BLaER1 treated with 17β-estradiol and CSF1 and Interleukin-3, amounts not matched to agents 10 nM and 100 nM (cell line): ENCODE data around the gene USH2A.
A peak's percentile ranks its signal among the peaks of the same experiment; 100 is the strongest.

Source experiments
- H3K27ac ChIP-seq, 11 experiments: shearing (Covaris generic); formaldehyde crosslinking; 2 replicates each; pipeline ENCODE4 v1.8.1; 2022
- H3K27me3 ChIP-seq, 11 experiments: shearing (Covaris generic); formaldehyde crosslinking; 2 replicates each; pipeline ENCODE4 v1.8.1; 2022
- H3K36me3 ChIP-seq, 11 experiments: shearing (Covaris generic); formaldehyde crosslinking; 2 replicates each; pipeline ENCODE4 v1.8.1; 2022
- H3K4me1 ChIP-seq, 10 experiments: shearing (Covaris generic); formaldehyde crosslinking; 2 replicates each; pipeline ENCODE4 v1.8.1; 2022
- H3K4me2 ChIP-seq, 11 experiments: shearing (Covaris generic); formaldehyde crosslinking; 2 replicates each; pipeline ENCODE4 v1.8.1; 2022
- H3K4me3 ChIP-seq, 10 experiments: shearing (Covaris generic); formaldehyde crosslinking; 2 replicates each; pipeline ENCODE4 v1.8.1; 2022
- H3K9ac ChIP-seq, 11 experiments: shearing (Covaris generic); formaldehyde crosslinking; 2 replicates each; pipeline ENCODE4 v1.8.1; 2022
- H3K9me3 ChIP-seq, 11 experiments: shearing (Covaris generic); formaldehyde crosslinking; replicated peaks in 1 of 11; 2 replicates each; pipeline ENCODE4 v1.8.1; 2022
- H4K20me1 ChIP-seq, 11 experiments: shearing (Covaris generic); formaldehyde crosslinking; 2 replicates each; pipeline ENCODE4 v1.8.1; 2022
- Cebpa-rat ChIP-seq, 11 experiments: shearing (Covaris generic); IDR thresholded peaks; 2 replicates each; pipeline ENCODE4 v1.8.1; 2022

The USH2A gene

GRCh38 chr1:215645861-215646260 is 777.4 kb downstream of the USH2A start:
- no peak overlapping the region for H3K27ac ChIP-seq
- H4K20me1 ChIP-seq: no peaks in the 10 kb centered on the region
- H3K9me3 ChIP-seq: no peaks in the 10 kb centered on the region
- no peak overlapping the region for H3K4me2 ChIP-seq
- no peaks in the 10 kb centered on the region for H3K27me3 ChIP-seq
- no peaks in the 10 kb centered on the region for H3K36me3 ChIP-seq
- no peak for TF ChIP-seq Cebpa-rat (IDR thresholded peaks at IDR 0.05)
- no peaks in the 10 kb centered on the region for H3K4me1 ChIP-seq
- H3K9ac ChIP-seq: no peak overlapping the region
- H3K4me3 ChIP-seq: no peak overlapping the region

GRCh38 chr1:215645182-215645581 is 778.1 kb downstream of the USH2A start:
- Histone ChIP-seq H3K4me3 (no peak overlapping the region), H3K9ac (no peak overlapping the region), H3K27ac (no peak overlapping the region), H3K27me3 (no peaks in the 10 kb centered on the region), H4K20me1 (no peaks in the 10 kb centered on the region), H3K4me2 (no peak overlapping the region), H3K9me3 (no peaks in the 10 kb centered on the region), H3K36me3 (no peaks in the 10 kb centered on the region), H3K4me1 (no peaks in the 10 kb centered on the region)
- no peak for TF ChIP-seq Cebpa-rat (IDR thresholded peaks at IDR 0.05)

- no peaks in the 10 kb centered on the region for H3K27me3 ChIP-seq
- TF ChIP-seq Cebpa-rat (IDR thresholded peaks at IDR 0.05): no peak
- H3K9me3 ChIP-seq: no peaks in the 10 kb centered on the region
- no peaks in the 10 kb centered on the region for H3K36me3 ChIP-seq
- no peak overlapping the region for H3K27ac ChIP-seq
- H3K4me3 ChIP-seq: no peak overlapping the region
- H3K4me1 ChIP-seq: no peaks in the 10 kb centered on the region
- H3K9ac ChIP-seq: no peak overlapping the region
- H4K20me1 ChIP-seq: no peaks in the 10 kb centered on the region
- no peak overlapping the region for H3K4me2 ChIP-seq
These were observed 779.5 kb downstream of the USH2A start for GRCh38 chr1:215643592-215644321.

- no peaks in the 10 kb centered on the region for H3K27me3 ChIP-seq
- H3K4me3 ChIP-seq: no peak overlapping the region
- H3K27ac ChIP-seq: no peak overlapping the region
- no peaks in the 10 kb centered on the region for H3K4me1 ChIP-seq
- no peaks in the 10 kb centered on the region for H3K36me3 ChIP-seq
- no peaks in the 10 kb centered on the region for H3K9me3 ChIP-seq
- H4K20me1 ChIP-seq: no peaks in the 10 kb centered on the region
- no peak overlapping the region for H3K4me2 ChIP-seq
- no peak overlapping the region for H3K9ac ChIP-seq
- no peak for TF ChIP-seq Cebpa-rat (IDR thresholded peaks at IDR 0.05)
These were observed 782.7 kb downstream of the USH2A start for GRCh38 chr1:215640429-215641148.

GRCh38 chr1:215637041-215637573 is 786.1 kb downstream of the USH2A start:
- Histone ChIP-seq H3K4me1 (no peaks in the 10 kb centered on the region), H3K9me3 (no peaks in the 10 kb centered on the region), H3K4me3 (no peak overlapping the region), H3K27ac (no peak overlapping the region), H3K4me2 (no peak overlapping the region), H3K27me3 (no peaks in the 10 kb centered on the region), H3K36me3 (no peaks in the 10 kb centered on the region), H4K20me1 (no peaks in the 10 kb centered on the region), H3K9ac (no peak overlapping the region)
- no peak for TF ChIP-seq Cebpa-rat (IDR thresholded peaks at IDR 0.05)

GRCh38 chr1:215636258-215636965 is 786.8 kb downstream of the USH2A start:
- Histone ChIP-seq H3K27me3 (no peaks in the 10 kb centered on the region), H3K27ac (no peak overlapping the region), H3K9me3 (no peaks in the 10 kb centered on the region), H3K4me2 (no peak overlapping the region), H3K9ac (no peak overlapping the region), H4K20me1 (no peaks in the 10 kb centered on the region), H3K36me3 (no peaks in the 10 kb centered on the region), H3K4me1 (no peaks in the 10 kb centered on the region), H3K4me3 (no peak overlapping the region)
- TF ChIP-seq Cebpa-rat (IDR thresholded peaks at IDR 0.05): peak in 1 of 11 experiments; percentile 21; a peak in 1 of 22 replicates

GRCh38 chr1:215635827-215636226 is 787.4 kb downstream of the USH2A start:
- Histone ChIP-seq H3K9me3 (no peaks in the 10 kb centered on the region), H3K9ac (no peak overlapping the region), H3K36me3 (no peaks in the 10 kb centered on the region), H3K4me2 (no peak overlapping the region), H3K4me3 (no peak overlapping the region), H4K20me1 (no peaks in the 10 kb centered on the region), H3K27me3 (no peaks in the 10 kb centered on the region), H3K27ac (no peak overlapping the region), H3K4me1 (no peaks in the 10 kb centered on the region)
- TF ChIP-seq Cebpa-rat (IDR thresholded peaks at IDR 0.05): no peak

- 0 out of 22 replicates have a peak, but pooled peaks cover 0 to 5% (median 0%) of the 10 kb centered on the region in 11 experiments for H3K9me3 ChIP-seq
- no peak for TF ChIP-seq Cebpa-rat (IDR thresholded peaks at IDR 0.05)
- H4K20me1 ChIP-seq: no peaks in the 10 kb centered on the region
- no peaks in the 10 kb centered on the region for H3K27me3 ChIP-seq
- H3K9ac ChIP-seq: no peak overlapping the region
- no peaks in the 10 kb centered on the region for H3K36me3 ChIP-seq
- H3K27ac ChIP-seq: no peak overlapping the region
- no peak overlapping the region for H3K4me2 ChIP-seq
- H3K4me1 ChIP-seq: no peaks in the 10 kb centered on the region
- no peak overlapping the region for H3K4me3 ChIP-seq
These were observed 791.8 kb downstream of the USH2A start for GRCh38 chr1:215631489-215631888.

GRCh38 chr1:215631040-215631439 is 792.2 kb downstream of the USH2A start:
- Histone ChIP-seq H4K20me1 (no peaks in the 10 kb centered on the region), H3K27me3 (no peaks in the 10 kb centered on the region), H3K27ac (no peak overlapping the region), H3K9ac (no peak overlapping the region), H3K36me3 (no peaks in the 10 kb centered on the region), H3K4me3 (no peak overlapping the region), H3K9me3 (0 out of 22 replicates have a peak, but pooled peaks cover 0 to 5% (median 0%) of the 10 kb centered on the region in 11 experiments), H3K4me1 (no peaks in the 10 kb centered on the region), H3K4me2 (no peak overlapping the region)
- no peak for TF ChIP-seq Cebpa-rat (IDR thresholded peaks at IDR 0.05)
